SK-N-SH (cell line): ENCODE measurements around the gene MRPL9. TPM values are rescaled to one million over a fixed set of nuclear protein-coding genes. Genes with fewer than 3 reads are reported as not detected.

Experiments
- CTCF ChIA-PET: fragments of 300-600, 350-600 bp; formaldehyde crosslinking; extraction: SDS; loops from one replicate; lab custom pipeline; 2021; lab: Yijun Ruan, JAX
- POLR2A ChIA-PET: fragments of 350-600 bp; sonication (Branson Sonifier 250); formaldehyde crosslinking; extraction: SDS; loops from one replicate; lab custom pipeline; 2020; ENCODE audit warnings: antibody characterized with exemption, inconsistent platforms; lab: Yijun Ruan, JAX
- DNase-seq: peaks from one replicate; pipeline ENCODE4 v3.0.0; 2012
- H2AFZ ChIP-seq: fragments of 200-600 bp; sonication (generic); 2 replicates; pipeline ENCODE4 v1.8.1; 2016; ENCODE audit warnings: antibody characterized with exemption, mild to moderate bottlenecking, low read depth
- H3F3A ChIP-seq: fragments of 200-600 bp; sonication (generic); replicated peaks from 2 replicates; pipeline ENCODE3; 2016; ENCODE audit warnings: antibody characterized with exemption, mild to moderate bottlenecking; ENCODE audit not compliant: insufficient read depth
- H3K27ac ChIP-seq, 2 experiments: fragments of 200-500 bp in 1 of 2; fragments of 200-600 bp in 1 of 2; sonication (Bioruptor generic) in 1 of 2; sonication (generic), shearing (Covaris generic) in 1 of 2; 2 replicates each; pipeline versions ENCODE4 v1.5.1 to v1.6.1; 2014 to 2016; ENCODE audit warnings: low read depth in 2 of 2, inconsistent platforms in 1 of 2, low read length in 1 of 2, mild to moderate bottlenecking in 1 of 2, mixed read lengths in 1 of 2
- H3K27me3 ChIP-seq: fragments of 200-600 bp; sonication (generic), shearing (Covaris generic); 2 replicates; pipeline ENCODE4 v1.6.1; 2016; ENCODE audit warnings: mixed run types; ENCODE audit not compliant: insufficient read depth
- H3K36me3 ChIP-seq, 2 experiments: fragments of 200-500 bp in 1 of 2; fragments of 200-600 bp in 1 of 2; sonication (Bioruptor generic) in 1 of 2; sonication (generic) in 1 of 2; replicated peaks in 1 of 2; 2 replicates each; pipeline versions ENCODE3 to v1.5.1; 2014 to 2016; ENCODE audit warnings: low read length in 1 of 2, mild to moderate bottlenecking in 1 of 2; ENCODE audit not compliant: insufficient read depth in 2 of 2, control insufficient read depth in 1 of 2
- H3K4me1 ChIP-seq, 2 experiments: fragments of 200-500 bp in 1 of 2; fragments of 200-600 bp in 1 of 2; sonication (Bioruptor generic) in 1 of 2; sonication (generic), shearing (Covaris generic) in 1 of 2; 2 replicates each; pipeline versions ENCODE4 v1.5.1 to v1.6.1; 2014 to 2016; ENCODE audit warnings: low read depth in 1 of 2, low read length in 1 of 2, mixed run types in 1 of 2; ENCODE audit not compliant: insufficient read depth in 2 of 2, control insufficient read depth in 1 of 2
- H3K4me2 ChIP-seq: fragments of 200-600 bp; sonication (generic), shearing (Covaris generic); 2 replicates; pipeline ENCODE4 v1.6.1; 2017; ENCODE audit warnings: mixed run types
- H3K4me3 ChIP-seq, 2 experiments: fragments of 200-500 bp in 1 of 2; fragments of 200-600 bp in 1 of 2; sonication (Bioruptor generic) in 1 of 2; sonication (generic), shearing (Covaris generic) in 1 of 2; 2 replicates each; pipeline versions ENCODE4 v1.5.1 to v1.8.1; 2014 to 2016; ENCODE audit warnings: low read depth in 2 of 2, inconsistent platforms in 1 of 2, low read length in 1 of 2, mild to moderate bottlenecking in 1 of 2, mixed read lengths in 1 of 2, moderate library complexity in 1 of 2
- H3K79me2 ChIP-seq: fragments of 200-600 bp; sonication (generic); 2 replicates; pipeline ENCODE4 v1.8.1; 2017; ENCODE audit warnings: mild to moderate bottlenecking; ENCODE audit not compliant: insufficient read depth
- H3K9ac ChIP-seq: fragments of 200-600 bp; sonication (generic); 2 replicates; pipeline ENCODE4 v1.6.1; 2017; ENCODE audit warnings: mixed run types
- H3K9me2 ChIP-seq: fragments of 200-600 bp; sonication (generic); 2 replicates; pipeline ENCODE4 v1.6.1; 2017; ENCODE audit warnings: mixed run types
- H3K9me3 ChIP-seq: fragments of 200-600 bp; sonication (generic); 2 replicates; pipeline ENCODE4 v1.6.1; 2017; ENCODE audit warnings: mixed run types, mild to moderate bottlenecking, moderate library complexity
- H4K20me1 ChIP-seq: fragments of 200-600 bp; sonication (generic); 2 replicates; pipeline ENCODE4 v1.6.1; 2017; ENCODE audit warnings: mild to moderate bottlenecking, mixed run types; ENCODE audit not compliant: insufficient read depth
- CHD2 ChIP-seq: fragments of 150-350 bp; IDR thresholded peaks from 2 replicates; pipeline ENCODE4 v1.6.1; 2018; ENCODE audit warnings: low read length; ENCODE audit not compliant: partially characterized antibody
- ELF1 ChIP-seq: IDR thresholded peaks from 2 replicates; pipeline ENCODE4 v1.4.0; 2012
- EP300 ChIP-seq, 2 experiments: IDR thresholded peaks; 2 replicates each; pipeline versions ENCODE4 v1.4.0 to v1.6.1; 2012; ENCODE audit warnings: borderline replicate concordance in 1 of 2, low read depth in 1 of 2, low read length in 1 of 2
- EZH2phosphoT487 ChIP-seq: fragments of 200-600 bp; sonication (generic); IDR thresholded peaks from 2 replicates; pipeline ENCODE4 v1.6.1; 2017; ENCODE audit warnings: low read depth, mixed run types, mild to moderate bottlenecking, antibody characterized with exemption, moderate library complexity, borderline replicate concordance
- FOSL2 ChIP-seq: IDR thresholded peaks from 2 replicates; pipeline ENCODE4 v1.4.0; 2012; ENCODE audit warnings: low read depth, mild to moderate bottlenecking, moderate library complexity, borderline replicate concordance
- FOXM1 ChIP-seq: IDR thresholded peaks from 2 replicates; pipeline ENCODE4 v1.4.0; 2012; ENCODE audit warnings: low read depth, mild to moderate bottlenecking
- GABPA ChIP-seq: IDR thresholded peaks from 2 replicates; pipeline ENCODE4 v1.4.0; 2012; ENCODE audit warnings: low read depth, mild to moderate bottlenecking
- MEF2A ChIP-seq: IDR thresholded peaks from 2 replicates; pipeline ENCODE4 v1.4.0; 2012; ENCODE audit warnings: low read depth, borderline replicate concordance
- MXI1 ChIP-seq: IDR thresholded peaks from 2 replicates; pipeline ENCODE4 v1.6.1; 2012; ENCODE audit warnings: mild to moderate bottlenecking, low read depth, low read length, improper control_type of control experiment
- NFIC ChIP-seq: IDR thresholded peaks from 2 replicates; pipeline ENCODE4 v1.4.0; 2012; ENCODE audit warnings: borderline replicate concordance
- NRF1 ChIP-seq: IDR thresholded peaks from 2 replicates; pipeline ENCODE4 v1.6.1; 2012; ENCODE audit warnings: low read depth, mild to moderate bottlenecking, low read length
- RFX5 ChIP-seq: IDR thresholded peaks from 2 replicates; pipeline ENCODE4 v1.6.1; 2012; ENCODE audit warnings: mild to moderate bottlenecking, improper control_type of control experiment, low read length
- RXRA ChIP-seq: IDR thresholded peaks from 2 replicates; pipeline ENCODE4 v1.4.0; 2012; ENCODE audit warnings: low read depth, mild to moderate bottlenecking, borderline replicate concordance
- TAF1 ChIP-seq: IDR thresholded peaks from 2 replicates; pipeline ENCODE4 v1.6.1; 2012; ENCODE audit warnings: low read depth, mild to moderate bottlenecking, low read length, moderate library complexity, borderline replicate concordance
- TCF12 ChIP-seq: IDR thresholded peaks from 2 replicates; pipeline ENCODE4 v1.4.0; 2012
- TEAD4 ChIP-seq: IDR thresholded peaks from 2 replicates; pipeline ENCODE4 v1.4.0; 2012; ENCODE audit warnings: mild to moderate bottlenecking, borderline replicate concordance; ENCODE audit not compliant: insufficient read depth
- YY1 ChIP-seq: IDR thresholded peaks from 2 replicates; pipeline ENCODE4 v1.4.0; 2012; ENCODE audit warnings: low read depth, mild to moderate bottlenecking
- WGBS: methylation state at CpG from one replicate; pipeline ENCODE4 v1.1.6; 2017; ENCODE audit warnings: low lambda C conversion rate; 5-methylcytosine and 5-hydroxymethylcytosine counted together
- polyA plus RNA-seq, 3 experiments: library from polyadenylated mRNA; depleted of rRNA; stranded (reverse); fragments of >200 nt; gene quantifications; 2 replicates each; pipeline ENCODE4 v1.2.3, GENCODE V29; 2012
- TF ChIP-seq, protein P1 (sequence below): IDR thresholded peaks from 2 replicates; pipeline ENCODE4 v1.4.0; 2012; ENCODE audit warnings: low read depth, borderline replicate concordance
- TF ChIP-seq, protein P2 (sequence below): fragments of 150-350 bp; IDR thresholded peaks from 2 replicates; pipeline ENCODE4 v1.6.1; 2016; ENCODE audit warnings: mild to moderate bottlenecking, low read depth, low read length
- TF ChIP-seq, protein P3 (sequence below): fragments of 200-600 bp; sonication (generic); IDR thresholded peaks from 2 replicates; pipeline ENCODE4 v1.6.1; 2017; ENCODE audit warnings: antibody characterized with exemption, mild to moderate bottlenecking, moderate library complexity

MRPL9 gene
- polyA plus RNA-seq, 1 of the 3 experiments (the other 2 are of a cell fraction), result 76.2 TPM

DNA sequence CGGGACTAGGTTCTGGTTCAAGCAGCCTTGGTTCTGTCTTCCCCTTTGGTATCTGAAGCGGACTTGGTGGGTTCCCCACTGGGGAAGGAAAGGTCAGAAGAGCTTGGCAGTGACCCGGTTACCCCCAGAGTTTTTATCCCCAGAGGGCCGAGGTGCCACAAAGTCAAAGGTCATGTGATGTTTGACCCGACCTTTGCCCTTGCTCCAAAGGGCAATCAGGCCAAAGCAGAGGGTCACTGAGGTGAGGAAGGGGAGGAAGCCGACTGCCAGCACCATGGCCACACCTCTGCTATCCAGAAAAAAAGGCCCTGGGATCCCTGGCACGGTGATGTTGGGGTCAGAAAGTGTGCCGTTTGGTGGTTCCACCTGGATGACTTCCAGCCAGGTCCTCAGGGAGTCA is 37.5 kb upstream of the MRPL9 start:
- DNase-seq, result no peak
- no peaks in the 10 kb centered on the region for H4K20me1 ChIP-seq
- peaks cover 0 to 46% of the 10 kb centered on the region in 2 experiments; a peak in 2 of 4 replicates for H3K4me1 ChIP-seq
- TF ChIP-seq RFX5, result no peak
- TF ChIP-seq EP300 (IDR thresholded peaks at IDR 0.05; ENCODE audit: borderline replicate concordance in 1 of 2, low read depth in 1 of 2, low read length in 1 of 2), result no peak
- TF ChIP-seq FOXM1, result no peak
- no peak for TF ChIP-seq EZH2phosphoT487
- no peak for TF ChIP-seq CHD2
- no peak for TF ChIP-seq GABPA
- no peak for TF ChIP-seq NRF1
- TF ChIP-seq, protein P1, sequence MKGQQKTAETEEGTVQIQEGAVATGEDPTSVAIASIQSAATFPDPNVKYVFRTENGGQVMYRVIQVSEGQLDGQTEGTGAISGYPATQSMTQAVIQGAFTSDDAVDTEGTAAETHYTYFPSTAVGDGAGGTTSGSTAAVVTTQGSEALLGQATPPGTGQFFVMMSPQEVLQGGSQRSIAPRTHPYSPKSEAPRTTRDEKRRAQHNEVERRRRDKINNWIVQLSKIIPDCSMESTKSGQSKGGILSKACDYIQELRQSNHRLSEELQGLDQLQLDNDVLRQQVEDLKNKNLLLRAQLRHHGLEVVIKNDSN, result no peak
- TF ChIP-seq TEAD4, result no peak
- TF ChIP-seq, protein P2, sequence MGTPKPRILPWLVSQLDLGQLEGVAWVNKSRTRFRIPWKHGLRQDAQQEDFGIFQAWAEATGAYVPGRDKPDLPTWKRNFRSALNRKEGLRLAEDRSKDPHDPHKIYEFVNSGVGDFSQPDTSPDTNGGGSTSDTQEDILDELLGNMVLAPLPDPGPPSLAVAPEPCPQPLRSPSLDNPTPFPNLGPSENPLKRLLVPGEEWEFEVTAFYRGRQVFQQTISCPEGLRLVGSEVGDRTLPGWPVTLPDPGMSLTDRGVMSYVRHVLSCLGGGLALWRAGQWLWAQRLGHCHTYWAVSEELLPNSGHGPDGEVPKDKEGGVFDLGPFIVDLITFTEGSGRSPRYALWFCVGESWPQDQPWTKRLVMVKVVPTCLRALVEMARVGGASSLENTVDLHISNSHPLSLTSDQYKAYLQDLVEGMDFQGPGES, result no peak
- WGBS, result 56% methylated on average over 6 of the region's 8 CpGs
- H3K27ac ChIP-seq, result no peak overlapping the region; a peak in 1 of 4 replicates
- no peaks in the 10 kb centered on the region for H3K36me3 ChIP-seq
- no peak overlapping the region for H3K4me2 ChIP-seq
- no peaks in the 10 kb centered on the region for H3K79me2 ChIP-seq
- H3F3A ChIP-seq, result no peaks in the 10 kb centered on the region
- H3K27me3 ChIP-seq, result peaks cover 47% of the 10 kb centered on the region
- POLR2A ChIA-PET, result no interaction called here
- H2AFZ ChIP-seq, result no peak overlapping the region
- H3K9ac ChIP-seq, result no peak overlapping the region
- CTCF ChIA-PET, result interaction anchor here (0.6 kb wide), 1 partner anchor 1545 kb away, joined by 3 read pairs; no protein-coding TSS in a partner anchor
- H3K9me2 ChIP-seq, result no peaks in the 10 kb centered on the region
- H3K9me3 ChIP-seq, result no peaks in the 10 kb centered on the region
- H3K4me3 ChIP-seq, result no peak overlapping the region

DNA sequence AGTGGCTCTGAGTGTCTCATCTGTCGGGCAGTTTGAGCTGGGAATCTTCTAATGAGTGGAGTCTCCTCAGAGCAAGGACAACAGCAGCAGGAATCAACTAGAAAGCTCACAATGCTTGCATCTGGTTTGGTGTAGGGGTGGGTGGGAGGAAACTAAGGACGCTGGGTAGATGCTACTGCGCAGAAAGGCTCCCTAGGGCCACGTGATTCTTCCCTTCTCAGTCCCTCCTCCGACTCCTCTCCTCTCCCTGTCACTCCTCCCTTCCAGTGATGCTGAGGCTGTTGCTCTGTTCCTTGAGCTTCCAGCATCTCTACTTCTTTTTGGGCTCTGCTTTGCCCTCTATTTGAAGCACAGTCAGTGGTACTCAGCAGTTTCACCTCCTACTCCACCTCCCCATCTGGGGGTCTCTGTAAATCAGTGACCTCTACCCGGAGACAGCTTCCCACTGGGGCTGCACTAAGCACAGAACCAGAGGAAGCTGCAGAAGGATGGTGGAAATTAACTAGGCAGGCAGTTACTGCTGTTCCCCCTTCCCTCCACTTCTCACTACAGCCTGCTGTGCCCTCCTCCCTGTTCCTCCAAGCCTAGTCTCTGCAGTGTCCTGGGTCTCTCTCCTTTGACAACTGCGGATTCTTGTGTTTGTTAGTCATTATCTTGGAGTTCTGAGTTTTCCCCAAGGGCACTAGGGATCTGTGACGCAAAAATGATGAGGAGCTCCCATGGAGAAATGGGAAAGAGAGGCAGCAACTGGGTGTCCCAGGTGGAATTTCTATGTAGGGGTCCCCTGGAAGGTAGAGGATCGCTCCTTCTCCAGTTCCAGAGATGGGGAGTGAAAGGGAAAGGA is 36.1 kb upstream of the MRPL9 start:
- no peak overlapping the region for H3K4me2 ChIP-seq
- no peak for TF ChIP-seq ELF1
- TF ChIP-seq NFIC, result no peak
- TF ChIP-seq, protein P3, sequence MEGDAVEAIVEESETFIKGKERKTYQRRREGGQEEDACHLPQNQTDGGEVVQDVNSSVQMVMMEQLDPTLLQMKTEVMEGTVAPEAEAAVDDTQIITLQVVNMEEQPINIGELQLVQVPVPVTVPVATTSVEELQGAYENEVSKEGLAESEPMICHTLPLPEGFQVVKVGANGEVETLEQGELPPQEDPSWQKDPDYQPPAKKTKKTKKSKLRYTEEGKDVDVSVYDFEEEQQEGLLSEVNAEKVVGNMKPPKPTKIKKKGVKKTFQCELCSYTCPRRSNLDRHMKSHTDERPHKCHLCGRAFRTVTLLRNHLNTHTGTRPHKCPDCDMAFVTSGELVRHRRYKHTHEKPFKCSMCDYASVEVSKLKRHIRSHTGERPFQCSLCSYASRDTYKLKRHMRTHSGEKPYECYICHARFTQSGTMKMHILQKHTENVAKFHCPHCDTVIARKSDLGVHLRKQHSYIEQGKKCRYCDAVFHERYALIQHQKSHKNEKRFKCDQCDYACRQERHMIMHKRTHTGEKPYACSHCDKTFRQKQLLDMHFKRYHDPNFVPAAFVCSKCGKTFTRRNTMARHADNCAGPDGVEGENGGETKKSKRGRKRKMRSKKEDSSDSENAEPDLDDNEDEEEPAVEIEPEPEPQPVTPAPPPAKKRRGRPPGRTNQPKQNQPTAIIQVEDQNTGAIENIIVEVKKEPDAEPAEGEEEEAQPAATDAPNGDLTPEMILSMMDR, result no peak
- no peak for TF ChIP-seq YY1
- TF ChIP-seq TCF12, result no peak
- no peak for TF ChIP-seq FOSL2
- no peak for TF ChIP-seq RXRA
- no peak for TF ChIP-seq TAF1
- no peak for TF ChIP-seq NRF1
- no peak for TF ChIP-seq MXI1
- TF ChIP-seq MEF2A, result no peak
- no peak overlapping the region for H2AFZ ChIP-seq
- H4K20me1 ChIP-seq, result no peaks in the 10 kb centered on the region
- H3K36me3 ChIP-seq, result no peaks in the 10 kb centered on the region
- no peaks in the 10 kb centered on the region for H3K9me2 ChIP-seq
- CTCF ChIA-PET, result interaction anchor here (0.6 to 2.3 kb wide), 6 partner anchors 8 to 37 kb away, joined by 3 to 8 read pairs (median 4); partner anchors contain the start of gene TDRKH
- POLR2A ChIA-PET, result no interaction called here
- DNase-seq, result no peak
- H3K9ac ChIP-seq, result no peak overlapping the region
- H3K4me1 ChIP-seq, result peaks cover 0 to 32% of the 10 kb centered on the region in 2 experiments; a peak in 2 of 4 replicates
- no peaks in the 10 kb centered on the region for H3F3A ChIP-seq
- WGBS, result 48% methylated on average over 9 of the region's 9 CpGs
- H3K79me2 ChIP-seq, result no peaks in the 10 kb centered on the region
- no peak overlapping the region for H3K27ac ChIP-seq
- peaks cover 33% of the 10 kb centered on the region for H3K27me3 ChIP-seq
- no peak overlapping the region for H3K4me3 ChIP-seq
- no peaks in the 10 kb centered on the region for H3K9me3 ChIP-seq
